GM12878 (cell line): ENCODE results near the gene SEMA4A. TPM values are rescaled to one million over a fixed set of nuclear protein-coding genes. Genes with fewer than 3 reads are reported as not detected.

Source experiments
- CEBPB ChIP-seq, 2 experiments: fragments of 150-350 bp in 1 of 2; IDR thresholded peaks; 2 replicates each; pipeline ENCODE4 v1.6.1; 2012 to 2014; ENCODE audit warnings: low read depth in 2 of 2, low read length in 2 of 2, borderline replicate concordance in 1 of 2, inconsistent platforms in 1 of 2
- CEBPZ ChIP-seq: fragments of 150-350 bp; IDR thresholded peaks from 2 replicates; pipeline ENCODE4 v1.6.1; 2016; ENCODE audit warnings: low read depth, low read length
- CHD2 ChIP-seq: IDR thresholded peaks from 2 replicates; pipeline ENCODE4 v1.6.1; 2011; ENCODE audit warnings: low read depth, low read length, improper control_type of control experiment, borderline replicate concordance
- CREB1 ChIP-seq: IDR thresholded peaks from 2 replicates; pipeline ENCODE4 v1.6.1; 2012; ENCODE audit warnings: low read depth, mild to moderate bottlenecking, inconsistent platforms
- CREM ChIP-seq: IDR thresholded peaks from 2 replicates; pipeline ENCODE4 v1.6.1; 2014; ENCODE audit warnings: antibody characterized with exemption, low read depth
- GABPA ChIP-seq: IDR thresholded peaks from 2 replicates; pipeline ENCODE4 v1.6.1; 2014; ENCODE audit warnings: antibody characterized with exemption, low read depth, mild to moderate bottlenecking, inconsistent platforms
- GATAD2B ChIP-seq: fragments of 450-650 bp; conservative IDR thresholded peaks from 2 replicates; pipeline ENCODE4 v1.6.1; 2017; ENCODE audit warnings: low read depth, mild to moderate bottlenecking, moderate library complexity
- IKZF1 ChIP-seq: fragments of 450-650 bp; conservative IDR thresholded peaks from 2 replicates; pipeline ENCODE4 v1.6.1; 2017; ENCODE audit warnings: antibody characterized with exemption, mild to moderate bottlenecking
- NFYB ChIP-seq: IDR thresholded peaks from 2 replicates; pipeline ENCODE4 v1.6.1; 2011; ENCODE audit warnings: low read depth, mild to moderate bottlenecking, low read length, improper control_type of control experiment, moderate library complexity; ENCODE audit not compliant: insufficient read depth
- SIX5 ChIP-seq: IDR thresholded peaks from 2 replicates; pipeline ENCODE4 v1.6.1; 2011; ENCODE audit warnings: mild to moderate bottlenecking, low read depth, low read length, moderate library complexity; ENCODE audit not compliant: severe bottlenecking
- ZBTB33 ChIP-seq: fragments of 450-650 bp; IDR thresholded peaks from 2 replicates; pipeline ENCODE4 v1.6.1; 2017; ENCODE audit warnings: mild to moderate bottlenecking
- ZBTB40 ChIP-seq: fragments of 450-650 bp; IDR thresholded peaks from 2 replicates; pipeline ENCODE4 v1.6.1; 2016; ENCODE audit warnings: mild to moderate bottlenecking, moderate library complexity, borderline replicate concordance
- ZNF217 ChIP-seq: fragments of 450-650 bp; IDR thresholded peaks from 2 replicates; pipeline ENCODE4 v1.6.1; 2017; ENCODE audit warnings: antibody characterized with exemption, mild to moderate bottlenecking
- ZNF24 ChIP-seq: fragments of 450-650 bp; IDR thresholded peaks from 2 replicates; pipeline ENCODE4 v1.6.1; 2017; ENCODE audit warnings: antibody characterized with exemption, mild to moderate bottlenecking
- polyA plus RNA-seq, 11 experiments: library from polyadenylated mRNA; depleted of rRNA in 4 of 11; unstranded in 6 of 11; stranded (reverse) in 5 of 11; fragments of >200 nt; fragmentation: Nextera tagmentation in 4 of 11; fragmentation: Illumina TruSeq in 1 of 11; extraction: Ambion mirVana in 4 of 11; extraction: Trizol in 1 of 11; gene quantifications; 1 replicate in 1 of 11; 2 replicates in 10 of 11; pipeline versions ENCODE4 v1.2.1 to v1.2.3, GENCODE V29; 2011 to 2016; ENCODE audit warnings: inconsistent platforms in 2 of 11, missing spikeins in 2 of 11, low read depth in 1 of 11
- total RNA-seq, 4 experiments: library from RNA; depleted of rRNA in 3 of 4; stranded (reverse); fragments of >200 nt in 3 of 4; fragmentation: Illumina TruSeq in 1 of 4; extraction: Trizol in 1 of 4; gene quantifications; 2 replicates each; pipeline versions ENCODE4 v1.2.1 to v1.2.3, GENCODE V29; 2013 to 2021
- TF ChIP-seq, protein P1 (sequence below): fragments of 450-650 bp; IDR thresholded peaks from 2 replicates; pipeline ENCODE4 v1.6.1; 2017; ENCODE audit warnings: mild to moderate bottlenecking, moderate library complexity

SEMA4A gene
- total and polyA plus RNA-seq, 10 of the 15 experiments (the other 5 are each of a cell fraction or from before 2014, with no cell fraction given): 2.6 to 64.2 (median 32.8) TPM

DNA sequence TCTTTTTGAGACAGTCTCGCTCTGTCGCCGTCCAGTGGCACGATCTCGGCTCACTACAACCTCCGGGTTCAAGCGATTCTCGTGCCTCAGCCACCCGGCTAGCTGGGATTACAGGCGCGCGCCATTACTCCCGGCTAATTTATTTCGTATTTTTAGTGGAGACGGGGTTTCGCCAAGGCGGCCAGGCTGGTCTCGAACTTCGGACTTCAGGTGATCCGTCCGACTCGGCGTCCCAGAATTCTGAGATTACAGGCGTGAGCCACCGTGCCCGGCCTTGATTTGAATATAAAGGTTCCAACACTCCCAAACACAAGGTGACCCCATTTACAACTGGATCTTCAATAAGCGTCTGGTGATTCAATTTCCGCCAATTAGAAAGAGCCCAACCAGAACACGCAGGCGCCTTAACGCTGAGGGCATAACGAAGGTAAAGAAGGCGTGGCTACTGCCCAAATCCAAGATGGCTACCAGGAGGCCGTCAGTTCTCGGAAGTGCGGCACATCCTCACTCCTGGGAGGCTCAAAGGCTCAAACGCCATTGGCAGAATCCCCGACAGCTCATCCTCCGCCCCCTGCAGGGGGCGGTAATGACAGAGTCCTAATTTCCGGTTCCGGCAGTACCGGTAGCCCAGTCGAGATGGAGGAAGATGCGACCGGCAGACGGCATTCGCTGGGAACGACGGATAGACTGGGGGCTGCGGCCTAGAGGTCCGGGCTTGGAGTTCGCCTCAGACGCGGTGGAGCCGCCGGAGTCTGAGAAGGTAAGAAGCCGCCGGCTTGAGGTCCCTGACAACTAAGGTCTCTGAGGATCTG lies 40.3 kb downstream of the SEMA4A start, which contains the start of gene SLC25A44 (continued):
- TF ChIP-seq ZBTB40 (peak; percentile 94; the same call in 1 of the 2 replicates), ZBTB33 (no peak), NFYB (peak; percentile 76; the same call in 1 of the 2 replicates), CEBPB (IDR thresholded peaks at IDR 0.05; ENCODE audit: borderline replicate concordance in 1 of 2, low read depth in 2 of 2, low read length in 2 of 2) (no peak), GATAD2B (0 out of 2 replicates have a peak, but pooled peaks have one; percentile 20), CREB1 (peak; percentile 86), CREM (peak; percentile 78; the same call in 1 of the 2 replicates), ZNF24 (no peak), CHD2 (peak; percentile 41; the same call in 1 of the 2 replicates), IKZF1 (peak; percentile 53), SIX5 (peak; percentile 72), CEBPZ (no peak), GABPA (peak; percentile 94), ZNF217 (peak; percentile 79)
- TF ChIP-seq, protein P1, sequence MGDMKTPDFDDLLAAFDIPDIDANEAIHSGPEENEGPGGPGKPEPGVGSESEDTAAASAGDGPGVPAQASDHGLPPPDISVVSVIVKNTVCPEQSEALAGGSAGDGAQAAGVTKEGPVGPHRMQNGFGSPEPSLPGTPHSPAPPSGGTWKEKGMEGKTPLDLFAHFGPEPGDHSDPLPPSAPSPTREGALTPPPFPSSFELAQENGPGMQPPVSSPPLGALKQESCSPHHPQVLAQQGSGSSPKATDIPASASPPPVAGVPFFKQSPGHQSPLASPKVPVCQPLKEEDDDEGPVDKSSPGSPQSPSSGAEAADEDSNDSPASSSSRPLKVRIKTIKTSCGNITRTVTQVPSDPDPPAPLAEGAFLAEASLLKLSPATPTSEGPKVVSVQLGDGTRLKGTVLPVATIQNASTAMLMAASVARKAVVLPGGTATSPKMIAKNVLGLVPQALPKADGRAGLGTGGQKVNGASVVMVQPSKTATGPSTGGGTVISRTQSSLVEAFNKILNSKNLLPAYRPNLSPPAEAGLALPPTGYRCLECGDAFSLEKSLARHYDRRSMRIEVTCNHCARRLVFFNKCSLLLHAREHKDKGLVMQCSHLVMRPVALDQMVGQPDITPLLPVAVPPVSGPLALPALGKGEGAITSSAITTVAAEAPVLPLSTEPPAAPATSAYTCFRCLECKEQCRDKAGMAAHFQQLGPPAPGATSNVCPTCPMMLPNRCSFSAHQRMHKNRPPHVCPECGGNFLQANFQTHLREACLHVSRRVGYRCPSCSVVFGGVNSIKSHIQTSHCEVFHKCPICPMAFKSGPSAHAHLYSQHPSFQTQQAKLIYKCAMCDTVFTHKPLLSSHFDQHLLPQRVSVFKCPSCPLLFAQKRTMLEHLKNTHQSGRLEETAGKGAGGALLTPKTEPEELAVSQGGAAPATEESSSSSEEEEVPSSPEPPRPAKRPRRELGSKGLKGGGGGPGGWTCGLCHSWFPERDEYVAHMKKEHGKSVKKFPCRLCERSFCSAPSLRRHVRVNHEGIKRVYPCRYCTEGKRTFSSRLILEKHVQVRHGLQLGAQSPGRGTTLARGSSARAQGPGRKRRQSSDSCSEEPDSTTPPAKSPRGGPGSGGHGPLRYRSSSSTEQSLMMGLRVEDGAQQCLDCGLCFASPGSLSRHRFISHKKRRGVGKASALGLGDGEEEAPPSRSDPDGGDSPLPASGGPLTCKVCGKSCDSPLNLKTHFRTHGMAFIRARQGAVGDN: no peak
